GM12872 (cell line): ENCODE data around the gene LDHA.

Experiments used
- TF ChIP-seq, protein P1 (sequence below): IDR thresholded peaks from 3 replicates; pipeline ENCODE4 v1.5.1; 2011; ENCODE audit warnings: low read depth, mild to moderate bottlenecking, low read length, moderate library complexity; ENCODE audit not compliant: insufficient read depth

Gene LDHA

DNA sequence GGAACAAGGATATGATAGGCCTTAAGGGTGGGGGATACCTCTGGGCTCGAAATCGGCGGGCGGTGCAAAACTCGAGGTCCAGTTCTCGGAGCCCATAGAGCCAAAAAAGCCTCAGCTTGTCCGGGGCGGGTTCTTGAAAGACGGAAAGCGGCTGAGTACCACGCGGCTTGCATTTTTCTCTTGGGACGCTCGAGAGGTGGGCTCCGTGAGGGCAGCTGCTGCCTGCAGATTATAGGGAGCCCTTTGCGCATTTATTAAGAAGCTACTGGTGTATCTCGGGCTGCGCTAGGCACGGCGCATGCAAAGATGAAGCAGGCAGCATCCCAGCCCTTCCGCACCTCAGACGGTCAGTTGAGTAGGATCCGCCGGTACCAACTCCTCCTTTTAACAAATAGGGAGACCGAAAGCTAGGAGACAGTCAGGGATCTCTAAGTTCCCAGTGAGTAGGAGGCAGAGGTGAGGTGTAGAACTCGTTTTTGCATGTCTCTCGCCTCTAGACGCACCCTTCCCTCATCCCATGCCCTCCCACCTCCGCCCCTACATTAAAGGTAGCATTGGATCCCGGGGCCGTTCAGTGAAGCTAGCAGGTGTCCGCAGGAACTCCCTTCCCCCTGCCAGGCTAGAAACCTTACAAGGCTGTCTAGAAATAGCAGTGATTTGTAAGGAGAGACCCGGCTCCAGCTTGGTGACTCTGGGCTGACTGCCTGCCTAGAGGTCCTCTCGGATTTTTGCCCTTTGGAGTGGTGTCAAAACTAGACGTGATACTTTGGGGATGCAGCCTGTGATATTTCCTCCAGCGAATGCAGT lies 768 bp downstream of the LDHA start:
- TF ChIP-seq, protein P1, sequence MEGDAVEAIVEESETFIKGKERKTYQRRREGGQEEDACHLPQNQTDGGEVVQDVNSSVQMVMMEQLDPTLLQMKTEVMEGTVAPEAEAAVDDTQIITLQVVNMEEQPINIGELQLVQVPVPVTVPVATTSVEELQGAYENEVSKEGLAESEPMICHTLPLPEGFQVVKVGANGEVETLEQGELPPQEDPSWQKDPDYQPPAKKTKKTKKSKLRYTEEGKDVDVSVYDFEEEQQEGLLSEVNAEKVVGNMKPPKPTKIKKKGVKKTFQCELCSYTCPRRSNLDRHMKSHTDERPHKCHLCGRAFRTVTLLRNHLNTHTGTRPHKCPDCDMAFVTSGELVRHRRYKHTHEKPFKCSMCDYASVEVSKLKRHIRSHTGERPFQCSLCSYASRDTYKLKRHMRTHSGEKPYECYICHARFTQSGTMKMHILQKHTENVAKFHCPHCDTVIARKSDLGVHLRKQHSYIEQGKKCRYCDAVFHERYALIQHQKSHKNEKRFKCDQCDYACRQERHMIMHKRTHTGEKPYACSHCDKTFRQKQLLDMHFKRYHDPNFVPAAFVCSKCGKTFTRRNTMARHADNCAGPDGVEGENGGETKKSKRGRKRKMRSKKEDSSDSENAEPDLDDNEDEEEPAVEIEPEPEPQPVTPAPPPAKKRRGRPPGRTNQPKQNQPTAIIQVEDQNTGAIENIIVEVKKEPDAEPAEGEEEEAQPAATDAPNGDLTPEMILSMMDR: no peak

DNA sequence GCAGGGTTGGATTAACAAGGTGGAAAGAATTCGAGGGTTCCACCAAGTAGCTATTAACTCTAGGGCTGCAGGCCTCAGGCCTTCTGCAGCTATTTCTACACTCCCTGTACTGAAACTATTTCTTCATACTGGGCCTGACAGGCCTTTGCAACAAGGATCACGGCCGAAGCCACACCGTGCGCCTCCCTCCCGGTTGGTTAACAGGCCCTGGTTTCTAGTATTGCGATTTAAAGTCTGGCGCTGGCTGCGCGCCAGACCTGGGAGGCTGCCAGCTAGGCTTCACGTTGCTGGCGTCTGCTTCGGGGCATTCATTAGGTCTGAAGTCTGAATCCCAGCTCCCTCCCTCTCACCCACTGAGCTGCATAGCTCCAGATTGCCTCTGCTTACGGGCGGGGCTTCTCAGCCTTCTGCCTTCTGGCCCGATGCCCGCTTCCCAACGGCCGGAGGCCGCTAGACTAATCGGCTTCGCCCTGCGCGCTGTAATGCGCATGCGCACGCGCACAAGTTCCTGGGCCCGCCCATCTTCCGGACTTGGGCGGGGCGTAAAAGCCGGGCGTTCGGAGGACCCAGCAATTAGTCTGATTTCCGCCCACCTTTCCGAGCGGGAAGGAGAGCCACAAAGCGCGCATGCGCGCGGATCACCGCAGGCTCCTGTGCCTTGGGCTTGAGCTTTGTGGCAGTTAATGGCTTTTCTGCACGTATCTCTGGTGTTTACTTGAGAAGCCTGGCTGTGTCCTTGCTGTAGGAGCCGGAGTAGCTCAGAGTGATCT lies 1.6 kb downstream of the LDHA start:
- TF ChIP-seq, protein P1: no peak

DNA sequence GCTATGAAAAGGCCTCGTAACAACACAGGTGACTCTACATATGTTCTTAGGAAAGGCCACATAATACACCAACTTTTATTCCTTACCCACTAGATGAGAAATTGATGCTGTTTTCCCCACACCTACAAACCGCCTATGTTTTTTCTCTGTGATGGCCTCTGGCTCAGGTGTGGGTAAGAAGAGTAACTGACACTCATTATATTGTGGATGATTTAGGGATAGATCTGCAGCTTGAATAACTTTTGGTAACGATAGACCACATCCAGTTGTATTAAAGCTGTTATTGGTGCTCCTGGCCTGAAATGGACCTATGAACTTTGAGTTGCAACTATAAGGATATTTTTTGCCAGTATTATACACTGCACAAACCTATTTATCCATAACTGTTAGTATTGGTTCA lies 3.6 kb downstream of the LDHA start:
- TF ChIP-seq, protein P1: no peak

DNA sequence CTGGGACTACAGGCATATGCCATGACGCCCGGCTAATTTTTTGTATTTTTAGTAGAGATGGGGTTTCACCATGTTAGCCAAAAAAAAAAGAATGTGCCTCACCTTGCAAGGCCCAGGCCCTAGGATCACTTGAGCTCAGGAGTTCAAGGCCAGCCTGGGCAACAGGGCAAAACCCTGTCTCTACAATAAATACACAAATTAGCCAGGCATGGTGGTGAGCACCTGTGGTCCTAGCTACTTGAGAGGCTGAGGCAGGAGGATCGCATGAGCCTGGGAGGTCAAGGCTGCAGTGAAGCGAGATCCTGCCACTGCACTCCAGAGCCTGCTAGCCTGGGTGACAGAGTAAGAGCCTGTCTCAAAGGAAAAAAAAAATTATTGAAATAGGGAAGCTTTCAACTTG lies 9.7 kb downstream of the LDHA start:
- TF ChIP-seq, protein P1: no peak

DNA sequence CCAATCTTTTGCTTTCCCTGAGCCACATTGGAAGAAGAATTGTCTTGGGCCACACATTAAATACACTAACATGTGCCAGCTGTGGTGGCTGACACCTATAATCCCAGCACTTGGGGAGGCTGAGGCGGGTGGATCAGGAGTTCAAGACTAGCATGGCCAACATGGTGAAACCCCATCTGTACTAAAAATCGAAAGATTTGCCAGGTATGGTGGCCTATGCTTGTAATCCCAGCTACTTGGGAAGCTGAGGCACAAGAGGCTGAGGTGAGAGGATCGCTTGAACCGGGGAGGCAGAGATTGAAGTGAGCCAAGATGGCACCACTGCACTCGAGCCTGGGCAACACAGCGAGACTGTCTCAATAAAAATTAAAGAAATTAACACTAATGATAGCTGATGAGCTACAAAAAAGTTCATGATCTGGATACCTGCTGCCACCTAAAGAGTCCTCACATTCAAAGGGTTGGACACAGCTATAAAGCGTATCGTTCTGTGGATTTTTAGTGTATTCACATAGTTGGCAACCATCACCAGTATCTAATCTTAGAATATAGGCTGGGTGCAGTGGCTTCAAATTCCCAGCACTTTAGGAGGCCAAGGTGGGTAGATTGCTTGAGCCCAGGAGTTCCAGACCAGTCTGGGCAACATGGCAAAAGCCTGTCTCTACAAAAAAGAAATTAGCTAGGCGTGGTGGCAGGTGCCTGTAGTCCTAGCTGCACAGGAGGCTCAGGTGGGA lies 14.4 kb downstream of the LDHA start:
- TF ChIP-seq, protein P1: no peak

DNA sequence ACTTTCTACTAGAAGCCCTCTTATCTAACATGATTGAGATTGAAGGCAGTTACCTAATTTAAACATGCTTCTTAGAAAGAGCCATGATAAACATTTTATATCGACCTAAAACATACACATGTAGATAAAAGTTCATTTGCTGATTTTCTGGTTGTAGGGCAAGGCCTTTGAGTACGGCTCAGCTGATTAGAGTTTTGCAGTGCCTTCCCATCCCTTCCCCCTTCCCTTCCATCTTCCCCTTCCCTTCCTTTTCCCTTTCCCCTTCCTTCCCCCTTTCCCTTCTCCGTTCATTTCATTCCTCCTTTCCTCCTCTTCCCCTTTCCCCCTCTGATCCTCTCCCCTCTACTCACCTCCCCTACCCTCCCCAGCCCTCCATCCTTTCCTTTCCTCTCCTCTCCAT lies 22.1 kb downstream of the LDHA start:
- TF ChIP-seq, protein P1: no peak

DNA sequence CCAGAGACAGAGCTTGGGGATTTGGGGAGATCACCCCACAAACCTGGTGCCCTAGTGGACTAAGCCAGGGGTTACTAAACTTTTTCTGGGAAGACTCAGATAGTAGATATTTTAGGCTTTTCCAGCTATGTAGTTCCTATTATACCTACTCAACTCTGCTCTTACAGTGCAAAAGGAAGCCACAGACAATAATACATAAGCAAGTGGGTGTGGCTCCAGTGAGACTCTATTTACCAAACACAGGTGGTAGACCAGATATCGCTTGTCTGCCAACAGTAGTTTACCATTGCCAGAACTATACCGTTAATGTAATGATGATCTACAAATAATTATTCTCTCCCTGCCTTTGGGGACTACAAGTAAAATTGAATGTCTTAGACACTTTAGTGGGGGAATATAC lies 24.7 kb downstream of the LDHA start:
- TF ChIP-seq, protein P1: no peak
